IPS DF 4.7 (cell line): ENCODE measurements around the gene CNOT1.
"Not testable (repeated sequence)": the region's sequence is repeated elsewhere in the genome, so short reads cannot be mapped to it uniquely, and the experiment has no call there.

ENCODE experiments used
- DNase-seq: peaks from one replicate; pipeline ENCODE4 v3.0.0-alpha.2; 2013; ENCODE audit warnings: low spot score; ENCODE audit errors: extremely low read depth

CNOT1 gene

GRCh38 chr16:58582971-58583765 is 46.5 kb downstream of the CNOT1 start:
- DNase-seq, result no peak

- DNase-seq, result no peak
Observed at GRCh38 chr16:58582133-58582532, 47.5 kb downstream of the CNOT1 start.

GRCh38 chr16:58579587-58579986 is 50.0 kb downstream of the CNOT1 start:
- no peak for DNase-seq

GRCh38 chr16:58578642-58579041 is 51.0 kb downstream of the CNOT1 start:
- no peak for DNase-seq

GRCh38 chr16:58577141-58577540 is 52.5 kb downstream of the CNOT1 start:
- no peak for DNase-seq

GRCh38 chr16:58574895-58575294 is 54.7 kb downstream of the CNOT1 start:
- DNase-seq, result no peak

- not testable (repeated sequence) for DNase-seq
Observed at GRCh38 chr16:58565697-58566096, 63.9 kb downstream of the CNOT1 start.

GRCh38 chr16:58563775-58564174 is 65.9 kb downstream of the CNOT1 start:
- DNase-seq, result no peak

- DNase-seq, result no peak
Observed at GRCh38 chr16:58563235-58563634, 66.4 kb downstream of the CNOT1 start.

GRCh38 chr16:58556678-58557077 is 72.9 kb downstream of the CNOT1 start:
- no peak for DNase-seq

GRCh38 chr16:58551496-58551895 is 78.1 kb downstream of the CNOT1 start:
- no peak for DNase-seq

- DNase-seq, result no peak
Observed at GRCh38 chr16:58548378-58548777, 81.2 kb downstream of the CNOT1 start.

- DNase-seq, result no peak
Observed at GRCh38 chr16:58543685-58544084, 85.9 kb downstream of the CNOT1 start.

GRCh38 chr16:58542291-58542690 is 87.3 kb downstream of the CNOT1 start:
- no peak for DNase-seq

GRCh38 chr16:58541711-58542110 is 87.9 kb downstream of the CNOT1 start:
- no peak for DNase-seq

GRCh38 chr16:58537124-58537906 is 92.3 kb downstream of the CNOT1 start:
- DNase-seq, result no peak

- no peak for DNase-seq
Observed at GRCh38 chr16:58536278-58536677, 93.3 kb downstream of the CNOT1 start.

GRCh38 chr16:58535100-58535499 is 94.5 kb downstream of the CNOT1 start:
- DNase-seq, result no peak

- no peak for DNase-seq
Observed at GRCh38 chr16:58533751-58534470, 95.7 kb downstream of the CNOT1 start.

GRCh38 chr16:58532414-58532813 is 97.2 kb downstream of the CNOT1 start:
- no peak for DNase-seq

- DNase-seq, result no peak
Observed at GRCh38 chr16:58530179-58530578, 99.4 kb downstream of the CNOT1 start.

- DNase-seq, result no peak
Observed at GRCh38 chr16:58519707-58520106, 109.9 kb downstream of the CNOT1 start.
